Measurements from ENCODE around the gene DAB1.

DAB1 gene

DNA sequence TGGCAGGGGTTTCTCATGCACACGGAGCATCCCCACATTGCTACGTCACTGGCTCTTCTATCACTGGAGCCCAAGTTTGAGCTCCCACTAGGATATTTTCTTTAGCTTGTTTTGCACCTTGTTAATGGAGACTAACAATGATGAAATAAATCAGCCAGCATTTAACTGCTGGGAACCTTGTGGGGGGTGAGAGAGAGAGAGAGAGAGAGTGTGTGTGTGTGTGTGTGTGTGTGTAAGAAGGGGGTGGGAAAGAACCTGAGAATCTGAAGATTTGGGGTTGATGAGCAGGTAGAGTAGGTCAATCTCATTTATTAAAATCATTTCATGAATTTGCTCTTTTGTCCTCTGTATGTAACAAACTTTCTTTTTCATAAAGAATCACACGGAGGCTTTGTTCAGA is 458.7 kb downstream of the DAB1 start:
- no peak for DNase-seq

DNA sequence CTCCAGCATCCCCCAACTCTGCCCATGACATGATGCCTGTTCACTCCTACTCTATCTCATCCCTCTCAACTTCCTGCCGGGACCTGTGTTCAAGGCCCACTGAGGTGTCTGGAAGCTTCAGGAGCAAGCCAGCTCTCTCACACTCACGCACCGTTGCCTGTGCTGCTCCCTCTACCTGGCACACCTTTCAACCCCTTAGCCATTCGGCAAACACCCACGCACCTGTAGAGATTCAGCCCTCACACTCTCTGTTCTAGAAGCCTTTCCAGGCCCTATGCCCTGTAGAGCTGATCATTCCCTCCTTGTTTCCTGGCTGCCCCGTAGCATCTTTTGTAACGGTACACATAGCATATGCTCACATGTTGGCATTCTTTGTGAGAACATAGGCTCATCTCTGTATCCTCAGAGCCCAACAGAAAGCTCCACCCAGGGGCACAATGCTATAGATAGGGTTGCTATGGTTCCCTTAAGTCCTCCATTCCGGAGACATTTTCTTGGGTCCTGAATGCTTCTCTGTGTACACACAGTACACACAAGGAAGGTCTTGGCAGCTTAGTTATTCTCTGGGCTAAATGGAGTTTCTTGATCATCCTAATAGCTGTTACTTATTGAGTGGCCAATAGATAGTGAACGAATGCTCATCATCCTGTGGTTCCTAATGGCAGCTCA is 459.4 kb downstream of the DAB1 start:
- DNase-seq = no peak

- DNase-seq = no peak
Observed at GRCh38 chr1:56963667-56964066, 460.2 kb downstream of the DAB1 start.

DNA sequence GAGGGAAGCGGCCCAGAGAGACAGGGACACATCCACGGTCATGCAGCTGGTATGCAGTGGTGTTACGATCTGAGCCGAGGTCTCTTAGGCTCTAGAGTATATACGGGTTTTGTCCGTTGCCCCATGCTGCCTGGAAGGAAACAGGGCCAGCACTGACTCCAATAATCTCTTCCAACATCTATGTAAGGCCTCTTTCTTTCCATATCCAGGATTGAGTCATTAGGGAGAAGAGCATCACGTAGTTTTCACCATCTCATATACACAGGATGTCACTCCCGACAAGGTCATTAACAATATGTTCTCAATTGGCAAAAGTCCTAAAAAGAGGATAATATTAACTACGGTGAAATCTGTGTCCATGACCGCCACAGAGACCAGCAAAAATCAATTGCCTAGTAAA is 462.4 kb downstream of the DAB1 start:
- no peak for DNase-seq

DNA sequence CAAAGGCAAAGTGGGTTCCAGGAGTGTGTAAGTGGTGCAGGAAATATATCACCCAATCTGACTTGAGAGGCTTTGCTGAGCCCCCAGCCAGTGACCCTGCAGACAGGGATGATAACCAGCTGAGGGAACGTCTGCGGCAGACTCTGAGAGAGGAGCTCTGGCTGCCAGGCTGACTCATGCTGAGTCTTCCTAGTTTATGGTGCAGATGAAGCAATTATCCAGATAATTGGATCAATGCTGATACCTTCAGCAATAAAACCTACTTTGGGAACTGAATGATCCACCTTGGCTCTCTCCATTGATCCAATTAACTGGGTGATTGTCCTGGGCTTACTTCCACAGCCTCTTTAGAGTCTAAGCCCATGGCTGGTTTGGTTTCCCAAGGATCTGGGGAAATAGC is 465.3 kb downstream of the DAB1 start:
- no peak for DNase-seq

DNA sequence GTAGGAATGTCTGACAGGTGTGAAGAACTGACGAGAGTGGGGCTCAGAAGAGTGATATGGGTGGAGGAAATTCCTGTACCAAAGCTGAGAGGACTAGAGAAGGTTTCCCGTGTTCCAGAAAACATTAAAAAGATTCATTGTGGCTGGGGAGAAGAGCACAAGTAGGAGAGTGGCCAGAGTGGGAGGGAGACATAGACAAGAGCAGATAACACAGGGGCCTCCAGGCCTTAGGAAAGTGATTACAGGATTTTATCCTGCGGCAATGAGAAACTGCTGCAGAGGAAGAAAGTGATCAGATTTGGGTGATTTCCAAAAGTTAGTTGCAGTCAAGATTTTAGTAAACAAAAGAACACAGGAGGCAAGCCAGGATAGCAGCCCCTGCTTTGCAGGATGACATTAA is 465.9 kb downstream of the DAB1 start:
- no peak for DNase-seq

- no peak for DNase-seq
Observed at GRCh38 chr1:56954664-56955063, 469.2 kb downstream of the DAB1 start.

DNA sequence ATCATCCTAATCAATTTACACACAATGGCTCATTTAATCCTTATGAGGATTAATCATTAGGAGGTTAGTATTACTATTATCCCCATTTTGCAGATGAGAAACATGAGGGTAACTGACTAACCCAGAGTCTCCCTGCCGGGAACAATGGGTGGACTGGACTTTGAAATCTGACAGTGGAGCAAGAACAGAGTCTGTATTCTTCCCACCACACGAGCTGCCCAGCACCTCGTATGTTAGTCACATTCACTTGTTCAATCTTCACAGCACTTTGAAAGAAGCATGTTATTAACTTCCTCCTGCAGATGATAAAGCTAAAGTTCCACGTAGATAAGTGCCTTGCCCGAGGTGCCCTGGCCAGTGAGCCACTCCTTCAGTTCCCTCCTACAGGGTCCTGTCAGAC is 470.5 kb downstream of the DAB1 start:
- no peak for DNase-seq

GRCh38 chr1:56952501-56952900 is 471.4 kb downstream of the DAB1 start:
- DNase-seq = no peak

DNA sequence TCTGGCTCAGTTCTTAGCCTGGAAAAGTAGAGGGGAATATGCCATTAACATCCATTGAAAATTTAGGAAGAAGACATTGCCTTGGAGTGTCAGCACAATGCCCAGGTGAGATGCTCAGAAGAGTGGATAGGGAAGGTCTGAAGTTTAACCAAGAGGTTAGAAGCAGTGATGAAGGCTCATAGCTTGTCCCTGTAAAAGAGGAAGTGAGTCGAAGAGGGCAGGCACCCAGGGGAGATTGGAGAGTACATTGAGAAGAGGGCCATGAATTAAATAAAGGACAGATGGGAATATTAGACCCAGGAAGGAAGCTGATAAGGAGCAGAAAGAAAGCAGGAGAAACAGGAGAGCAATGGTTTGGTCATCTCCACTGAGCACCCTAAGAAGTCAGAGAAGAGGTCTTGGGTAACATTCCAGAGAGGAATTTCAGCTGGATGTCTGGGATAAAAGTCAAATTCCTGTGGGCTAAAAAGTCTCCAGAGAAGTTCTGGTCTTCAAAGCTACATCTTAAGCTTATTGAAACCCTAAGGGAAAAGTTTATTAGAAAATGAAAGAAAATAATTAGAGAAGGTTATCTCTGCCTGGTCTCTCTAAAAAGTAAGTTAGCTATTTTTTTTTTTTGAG is 475.3 kb downstream of the DAB1 start:
- DNase-seq = no peak
